ENCODE data around the gene MRPL12.
A peak's percentile ranks its signal among the peaks of the same experiment; 100 is the strongest.

MRPL12 gene

GRCh38 chr17:81727324-81728031 is 24.3 kb downstream of the MRPL12 start:
- peaks cover 4% of the 10 kb centered on the region for H3K4me1 ChIP-seq (ENCODE audit: insufficient read depth, low read length, severe bottlenecking)
- no peak overlapping the region for H2AFZ ChIP-seq (ENCODE audit: low read length)

GRCh38 chr17:81733507-81734404 is 30.6 kb downstream of the MRPL12 start:
- H2AFZ ChIP-seq (ENCODE audit: low read length) = no peak overlapping the region
- TF ChIP-seq EZH2 (IDR thresholded peaks at IDR 0.05; ENCODE audit: borderline replicate concordance, low read length) (no peak), CTCF (IDR thresholded peaks at IDR 0.05; ENCODE audit: low read length) (peak; percentile 81)
- no peak overlapping the region for H3K4me3 ChIP-seq (ENCODE audit: low read depth, low read length, poor library complexity, severe bottlenecking)
- no peaks in the 10 kb centered on the region for H3K4me1 ChIP-seq (ENCODE audit: insufficient read depth, low read length, severe bottlenecking)
- no peaks in the 10 kb centered on the region for H3K9me3 ChIP-seq (ENCODE audit: low read length)
- no peak overlapping the region for H3K9ac ChIP-seq (ENCODE audit: low read length)
- no peaks in the 10 kb centered on the region for H4K20me1 ChIP-seq (ENCODE audit: insufficient read depth, low read length)
- no peak overlapping the region for H3K4me2 ChIP-seq (ENCODE audit: low read length)
- no peaks in the 10 kb centered on the region for H3K79me2 ChIP-seq (ENCODE audit: insufficient read depth, low read length)
- H3K27me3 ChIP-seq (ENCODE audit: insufficient read depth, low read length) = peaks cover 3% of the 10 kb centered on the region
- H3K9me2 ChIP-seq (ENCODE audit: low read depth, low read length) = no peaks in the 10 kb centered on the region
- H3K36me3 ChIP-seq (ENCODE audit: insufficient read depth, low read length) = no peaks in the 10 kb centered on the region
- no peaks in the 10 kb centered on the region for H3F3A ChIP-seq (ENCODE audit: insufficient read depth, low read length)
- no peak overlapping the region for H3K27ac ChIP-seq (ENCODE audit: low read depth, low read length, poor library complexity, severe bottlenecking)

More at GRCh38 chr17:81727324-81728031, 24.3 kb downstream of the MRPL12 start:
- Histone ChIP-seq H3K36me3 (ENCODE audit: insufficient read depth, low read length) (no peaks in the 10 kb centered on the region), H3K79me2 (ENCODE audit: insufficient read depth, low read length) (no peaks in the 10 kb centered on the region), H3K27ac (ENCODE audit: low read depth, low read length, poor library complexity, severe bottlenecking) (no peak overlapping the region), H3K9me2 (ENCODE audit: low read depth, low read length) (no peaks in the 10 kb centered on the region), H3K27me3 (ENCODE audit: insufficient read depth, low read length) (peaks cover 3% of the 10 kb centered on the region), H3F3A (ENCODE audit: insufficient read depth, low read length) (no peaks in the 10 kb centered on the region), H3K4me2 (ENCODE audit: low read length) (no peak overlapping the region), H3K9me3 (ENCODE audit: low read length) (no peaks in the 10 kb centered on the region), H4K20me1 (ENCODE audit: insufficient read depth, low read length) (no peaks in the 10 kb centered on the region), H3K4me3 (ENCODE audit: low read depth, low read length, poor library complexity, severe bottlenecking) (no peak overlapping the region), H3K9ac (ENCODE audit: low read length) (no peak overlapping the region)
- TF ChIP-seq CTCF (IDR thresholded peaks at IDR 0.05; ENCODE audit: low read length) = no peak
- TF ChIP-seq EZH2 (IDR thresholded peaks at IDR 0.05; ENCODE audit: borderline replicate concordance, low read length) = no peak

GRCh38 chr17:81734405-81735263 is 31.5 kb downstream of the MRPL12 start:
- no peaks in the 10 kb centered on the region for H3K4me1 ChIP-seq (ENCODE audit: insufficient read depth, low read length, severe bottlenecking)
- no peak overlapping the region for H3K9ac ChIP-seq (ENCODE audit: low read length)
- no peak overlapping the region for H3K27ac ChIP-seq (ENCODE audit: low read depth, low read length, poor library complexity, severe bottlenecking)
- no peaks in the 10 kb centered on the region for H3F3A ChIP-seq (ENCODE audit: insufficient read depth, low read length)
- H3K9me2 ChIP-seq (ENCODE audit: low read depth, low read length) = no peaks in the 10 kb centered on the region
- no peaks in the 10 kb centered on the region for H3K36me3 ChIP-seq (ENCODE audit: insufficient read depth, low read length)
- no peak for TF ChIP-seq EZH2 (IDR thresholded peaks at IDR 0.05; ENCODE audit: borderline replicate concordance, low read length)
- no peak for TF ChIP-seq CTCF (IDR thresholded peaks at IDR 0.05; ENCODE audit: low read length)
- no peak overlapping the region for H3K4me2 ChIP-seq (ENCODE audit: low read length)
- peaks cover 3% of the 10 kb centered on the region for H3K27me3 ChIP-seq (ENCODE audit: insufficient read depth, low read length)
- H2AFZ ChIP-seq (ENCODE audit: low read length) = no peak overlapping the region
- no peak overlapping the region for H3K4me3 ChIP-seq (ENCODE audit: low read depth, low read length, poor library complexity, severe bottlenecking)
- H4K20me1 ChIP-seq (ENCODE audit: insufficient read depth, low read length) = no peaks in the 10 kb centered on the region
- no peaks in the 10 kb centered on the region for H3K9me3 ChIP-seq (ENCODE audit: low read length)
- H3K79me2 ChIP-seq (ENCODE audit: insufficient read depth, low read length) = no peaks in the 10 kb centered on the region

Data from OCI-LY1 (cell line).